Spleen (tissue), 7 donors: Measurements from ENCODE around the gene ARHGAP24.

Source experiments
- CTCF ChIP-seq, 11 experiments: fragments of 200-600 bp in 7 of 11; fragments of 450-650 bp in 4 of 11; sonication (generic) in 4 of 11; IDR thresholded peaks in 8 of 11; conservative IDR thresholded peaks in 3 of 11; 1 replicate in 7 of 11; 2 replicates in 4 of 11; pipeline versions ENCODE4 v1.4.0 to v1.8.0; 2016 to 2021; ENCODE audit warnings: antibody characterized with exemption in 11 of 11, inconsistent platforms in 4 of 11, mild to moderate bottlenecking in 1 of 11
- POLR2A ChIP-seq, 3 donors: fragments of 450-650 bp; IDR thresholded peaks; one replicate each; pipeline ENCODE4 v1.5.1; 2017; ENCODE audit warnings: antibody characterized with exemption in 3 of 3, mild to moderate bottlenecking in 1 of 3
- POLR2AphosphoS5 ChIP-seq, 3 donors: sonication (generic); formaldehyde crosslinking; IDR thresholded peaks; one replicate each; pipeline ENCODE4 v1.5.1; 2017; ENCODE audit warnings: antibody characterized with exemption in 3 of 3
- donor health status: DM: no; HTN: no; CAD: no; lungs with moderate emphysema.
- donor health status: DM: no; HTN: no; CAD: no.
- donor health status: DM: no; HTN: no; CAD: no.

GRCh38 chr4:85805891-85806290 is 330.9 kb downstream of the ARHGAP24 start:
- no peak for TF ChIP-seq CTCF (IDR thresholded peaks at IDR 0.05 in 8 of 11, conservative IDR thresholded peaks at IDR 0.05 in 3 of 11)
- no peak for TF ChIP-seq POLR2A (IDR thresholded peaks at IDR 0.05)
- no peak for TF ChIP-seq POLR2AphosphoS5 (IDR thresholded peaks at IDR 0.05)
